NAMALWA (cell line): ENCODE measurements around the gene CCDC17.
A peak's percentile ranks its signal among the peaks of the same experiment; 100 is the strongest.
"Not testable (repeated sequence)": the region's sequence is repeated elsewhere in the genome, so short reads cannot be mapped to it uniquely, and the experiment has no call there.

Source experiments
- DNase-seq: peaks from one replicate; pipeline ENCODE4 v3.0.0-alpha.2; 2015; ENCODE audit warnings: low spot score

CCDC17 gene

DNA sequence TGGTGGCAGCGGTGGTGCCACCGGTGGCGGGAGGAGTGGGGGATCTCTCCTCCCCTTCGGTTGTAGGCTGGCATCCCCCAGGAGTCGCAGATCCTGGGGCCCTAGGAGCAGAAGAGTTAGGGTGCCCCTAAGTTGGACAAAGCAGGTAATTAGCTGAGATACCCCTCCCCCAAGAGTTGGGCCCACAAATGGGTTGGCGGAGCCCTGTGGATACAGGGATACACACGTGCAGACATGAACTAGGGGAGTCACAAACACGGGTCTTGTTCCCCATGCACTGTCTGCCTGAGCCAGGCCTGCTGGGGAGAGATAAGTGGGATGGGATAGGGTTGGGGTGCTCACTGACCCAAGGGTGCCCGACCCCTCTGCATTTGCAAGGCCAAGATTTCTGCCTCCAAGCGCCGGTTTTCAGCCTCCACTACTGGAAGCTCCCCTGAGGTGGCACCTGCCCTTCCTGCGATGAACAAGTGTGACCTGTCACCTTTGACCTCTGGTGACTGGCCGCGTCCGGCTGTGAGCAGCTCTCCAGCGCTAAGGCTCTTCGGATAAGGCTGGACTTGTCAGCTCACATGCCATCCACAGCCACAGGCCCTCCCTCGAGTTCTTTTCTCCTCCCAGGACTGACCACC lies 1.8 kb downstream of the CCDC17 start:
- DNase-seq: peak; percentile 10

DNA sequence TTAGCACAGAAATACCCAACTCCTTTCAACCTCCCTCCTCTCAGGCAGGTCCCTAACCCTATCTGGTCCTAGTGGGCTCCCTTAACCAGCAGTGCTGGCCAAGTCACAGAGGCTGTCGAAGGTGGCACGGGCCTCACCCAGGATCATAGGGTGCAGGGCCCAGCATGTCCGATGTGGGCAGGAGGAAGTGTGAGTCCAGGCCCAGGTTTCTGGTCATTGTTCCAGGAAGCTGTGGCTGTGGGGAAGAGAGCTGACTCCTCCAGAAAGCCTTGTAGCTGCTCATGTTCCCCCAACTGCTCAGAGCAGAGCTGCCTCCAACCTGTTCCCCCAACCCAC lies 2.4 kb downstream of the CCDC17 start:
- peak; percentile 15 for DNase-seq

DNA sequence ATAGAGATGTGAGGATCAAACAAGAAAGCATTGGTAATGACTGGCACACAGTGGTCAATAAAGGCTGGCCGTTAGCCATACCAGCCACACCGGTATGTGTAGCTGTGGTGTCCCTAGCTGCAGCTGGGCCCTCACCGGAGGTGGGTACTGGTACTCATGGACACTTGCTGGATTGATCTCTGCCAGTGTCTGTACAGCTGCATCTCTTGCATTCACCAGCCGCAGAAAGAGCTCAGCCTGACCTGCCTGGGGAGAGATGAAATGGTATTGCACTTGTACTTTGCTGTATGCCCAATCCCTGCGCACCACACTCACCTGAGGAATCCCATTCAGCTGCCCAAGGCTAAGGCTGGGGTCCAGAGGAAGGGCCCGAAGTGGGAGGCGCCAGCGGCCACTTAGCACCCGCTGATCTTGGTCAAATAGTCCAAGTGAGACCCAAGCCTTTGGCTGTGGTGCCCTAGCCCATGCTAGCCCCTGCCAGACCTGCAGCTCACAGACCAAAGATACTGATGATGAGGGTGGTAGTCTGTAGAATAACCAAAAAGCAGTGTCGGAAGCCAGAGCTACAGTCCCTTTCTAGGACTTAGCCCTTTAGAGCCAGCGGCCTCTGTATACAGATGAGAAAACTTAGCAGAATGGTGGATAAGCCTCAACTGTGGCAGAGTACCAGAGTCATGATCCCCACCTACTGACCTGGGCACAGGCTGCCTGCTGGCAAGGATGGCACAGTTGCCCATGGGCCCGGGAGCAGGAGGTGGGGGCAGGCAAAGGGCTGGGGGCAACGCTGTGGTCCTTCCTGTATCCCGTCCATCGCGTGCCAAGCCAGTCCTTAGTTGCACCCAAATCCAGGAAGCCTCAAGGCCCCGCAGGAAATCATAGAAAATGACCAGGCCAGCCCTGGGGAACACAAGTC lies 3.0 kb downstream of the CCDC17 start:
- DNase-seq: peak; percentile 21

DNA sequence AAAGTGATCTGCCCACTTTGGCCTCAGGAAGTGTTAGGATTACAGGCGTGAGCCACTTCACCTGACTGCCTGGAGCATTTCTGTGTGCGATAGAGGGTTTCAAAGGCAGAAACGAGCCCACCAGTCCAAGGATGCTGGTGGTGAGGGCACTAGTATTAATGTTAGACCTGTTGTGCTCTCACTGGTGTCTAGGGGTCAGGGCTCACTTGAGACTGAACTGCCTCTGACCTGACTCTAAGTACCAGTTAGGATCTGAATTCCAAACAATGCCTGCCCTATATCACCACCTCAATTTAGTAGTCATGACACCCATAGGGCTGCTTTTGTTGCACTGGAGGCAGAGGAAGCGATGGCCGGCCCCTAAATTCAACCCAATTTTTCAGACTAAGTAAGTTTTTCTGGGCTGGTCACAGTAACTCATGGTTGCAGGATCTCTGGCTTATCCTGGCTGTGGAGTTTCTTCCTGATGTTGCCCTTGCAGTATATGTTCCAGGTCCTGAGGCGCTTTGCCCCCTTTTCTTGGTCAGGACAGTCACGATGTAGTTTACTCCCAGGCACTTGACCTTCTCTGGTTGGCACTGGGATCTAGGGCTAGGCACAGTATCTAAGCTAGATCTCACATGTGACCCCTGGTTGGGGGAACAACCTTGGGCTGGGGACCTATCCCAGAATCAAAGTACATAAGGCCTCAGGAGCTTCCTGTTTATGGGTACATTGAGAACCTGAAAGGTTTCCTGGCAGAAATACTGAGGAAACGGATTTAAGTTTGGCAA lies 4.5 kb downstream of the CCDC17 start:
- peak; percentile 21 for DNase-seq

GRCh38 chr1:45617618-45618017 lies 6.2 kb downstream of the CCDC17 start:
- DNase-seq: peak; percentile 10

- DNase-seq: peak; percentile 48
These were observed 8.0 kb downstream of the CCDC17 start for GRCh38 chr1:45615885-45616284.

DNA sequence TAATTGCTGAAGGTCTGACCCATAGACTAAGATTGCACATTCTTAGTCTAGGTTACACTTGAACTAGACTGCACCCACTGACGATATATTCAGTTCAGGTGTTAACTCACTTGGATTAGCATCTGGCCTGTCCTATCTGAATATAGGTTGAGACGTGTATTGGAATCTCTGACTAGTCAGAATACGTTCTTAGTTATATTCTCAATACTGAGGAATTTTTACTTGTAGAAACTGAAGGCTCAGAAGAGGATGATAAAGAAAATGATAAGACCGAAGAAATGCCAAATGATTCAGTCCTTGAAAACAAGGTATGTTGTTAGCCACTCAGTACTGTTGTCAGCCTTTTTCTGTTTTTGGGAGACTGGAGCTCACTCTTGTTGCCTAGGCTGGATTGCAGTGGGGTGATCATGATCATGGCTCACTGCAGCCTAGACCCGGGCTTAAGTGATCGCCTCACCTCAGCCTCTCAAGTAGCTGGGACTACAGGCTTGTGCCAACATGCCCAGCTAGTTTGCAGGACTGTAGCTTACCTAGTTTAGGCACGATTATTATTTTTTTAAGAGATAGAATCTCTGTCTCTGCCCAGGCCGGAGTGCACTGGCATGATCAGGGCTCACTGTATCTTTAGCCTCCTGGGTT lies 10.8 kb downstream of the CCDC17 start:
- no peak for DNase-seq

- no peak for DNase-seq
These were observed 13.1 kb downstream of the CCDC17 start for GRCh38 chr1:45610589-45611226.

- DNase-seq: no peak
These were observed 15.4 kb downstream of the CCDC17 start for GRCh38 chr1:45608175-45609156.

GRCh38 chr1:45607404-45608074 lies 16.3 kb downstream of the CCDC17 start:
- no peak for DNase-seq

DNA sequence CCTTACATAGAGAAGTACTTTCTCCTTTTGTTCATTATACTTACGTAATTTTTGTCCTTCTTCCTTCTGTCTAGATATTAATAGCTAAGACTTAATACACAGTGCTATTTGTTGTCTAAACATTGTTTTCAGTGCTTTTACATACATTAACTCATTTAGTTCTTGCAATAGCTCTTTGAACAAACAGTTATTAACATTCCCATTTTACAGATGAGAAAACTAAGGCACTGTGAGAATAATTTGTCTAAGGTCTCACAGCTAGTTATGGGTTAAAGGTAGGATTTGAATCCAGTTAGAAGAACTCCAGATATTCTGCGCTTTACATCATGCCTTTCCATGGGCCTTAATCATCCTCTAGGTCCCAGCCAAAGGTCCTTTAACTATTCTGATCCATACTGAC lies 19.6 kb downstream of the CCDC17 start:
- no peak for DNase-seq

GRCh38 chr1:45596765-45597164 lies 27.1 kb downstream of the CCDC17 start:
- DNase-seq: not testable (repeated sequence)

DNA sequence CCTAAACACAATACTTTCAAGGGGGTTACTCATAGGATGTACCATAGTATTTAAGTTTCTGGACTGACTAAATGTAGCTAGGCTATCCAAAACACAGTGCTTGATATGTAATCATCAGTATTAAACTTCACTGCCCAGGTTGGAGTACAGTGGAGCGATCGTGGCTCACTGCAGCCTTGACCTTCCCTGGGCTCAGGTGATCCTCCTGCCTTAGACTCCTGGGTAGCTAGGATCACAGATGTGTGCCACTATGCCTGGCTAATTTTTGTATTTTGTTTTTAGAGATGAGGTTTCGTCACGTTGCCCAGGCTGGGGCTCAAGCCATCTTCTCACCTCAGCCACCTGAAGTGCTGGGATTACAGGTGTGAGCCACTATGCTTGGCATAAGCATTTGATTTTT lies 29.4 kb downstream of the CCDC17 start:
- no peak for DNase-seq

GRCh38 chr1:45589861-45590260 lies 34.0 kb downstream of the CCDC17 start:
- no peak for DNase-seq

GRCh38 chr1:45586769-45587168 lies 37.1 kb downstream of the CCDC17 start:
- DNase-seq: no peak

GRCh38 chr1:45585496-45586075 lies 38.3 kb downstream of the CCDC17 start:
- no peak for DNase-seq

DNA sequence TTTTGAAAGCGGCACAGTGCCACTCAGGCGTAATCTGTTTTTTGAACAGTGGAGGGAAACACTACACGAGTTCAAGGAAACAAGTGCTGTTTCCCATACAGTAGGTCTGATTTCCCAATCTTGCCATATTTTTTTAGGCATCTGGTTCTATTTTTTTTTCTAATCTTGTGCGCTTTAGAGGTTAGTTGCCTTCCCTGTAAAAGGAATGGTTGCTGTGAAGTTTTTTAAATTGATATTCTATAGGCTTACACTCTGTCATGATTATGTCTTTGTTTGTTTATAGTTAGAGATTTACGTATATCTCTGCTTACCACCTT lies 38.8 kb downstream of the CCDC17 start:
- no peak for DNase-seq

DNA sequence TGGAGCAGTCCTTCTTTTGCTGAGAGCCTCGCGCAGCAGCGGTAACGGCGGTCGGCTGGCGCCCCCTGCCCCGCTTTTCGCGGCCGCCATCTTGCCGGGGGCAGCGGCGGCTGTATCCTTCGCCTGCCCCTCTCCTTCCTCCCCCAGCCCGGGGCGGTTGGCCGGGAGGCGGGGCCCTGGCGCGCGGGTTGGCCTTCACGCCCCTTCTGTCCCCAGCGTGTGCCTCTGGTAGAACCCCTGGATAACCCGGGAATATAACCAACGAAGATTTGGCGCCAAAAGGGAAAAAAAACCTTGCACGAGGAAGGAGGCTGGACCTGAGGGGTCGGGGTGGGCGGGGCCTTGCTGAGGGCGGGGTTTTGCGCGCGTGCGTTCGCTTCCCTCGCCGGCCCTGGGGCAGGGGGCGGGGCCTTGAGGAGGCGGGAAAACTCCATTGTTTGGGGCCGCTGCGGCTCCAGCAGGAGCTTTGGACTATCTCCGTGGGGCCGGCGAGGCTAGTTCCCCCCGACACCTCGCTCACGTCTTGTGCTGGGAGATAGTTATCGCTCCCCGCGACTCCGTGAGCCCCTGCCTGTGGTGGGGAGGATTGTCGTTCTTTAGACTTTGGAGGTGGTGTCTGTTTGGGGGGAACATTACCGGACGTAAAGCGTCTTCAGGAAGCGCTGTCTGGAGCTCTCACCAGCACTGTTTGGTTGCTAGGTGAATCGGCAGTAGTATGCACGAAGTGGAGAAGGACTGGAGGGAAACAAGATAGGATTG lies 39.3 kb downstream of the CCDC17 start:
- DNase-seq: peak; percentile 91
